ENCODE results near the gene C2CD4B.
A peak's percentile ranks its signal among the peaks of the same experiment; 100 is the strongest.

The C2CD4B gene, protein sequence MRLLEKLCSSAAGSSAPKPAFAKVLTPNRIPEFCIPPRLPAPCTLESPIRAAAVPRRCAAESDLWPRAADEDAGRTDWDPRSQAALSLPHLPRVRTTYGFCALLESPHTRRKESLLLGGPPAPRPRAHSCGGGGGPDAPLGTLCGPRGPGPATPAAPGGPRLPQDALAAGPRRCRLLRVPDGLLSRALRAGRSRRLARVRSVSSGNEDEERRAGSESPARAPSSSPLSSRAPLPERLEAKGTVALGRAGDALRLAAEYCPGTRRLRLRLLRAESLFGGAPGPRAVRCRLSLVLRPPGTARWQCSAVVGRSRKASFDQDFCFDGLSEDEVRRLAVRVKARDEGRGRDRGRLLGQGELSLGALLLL

DNA sequence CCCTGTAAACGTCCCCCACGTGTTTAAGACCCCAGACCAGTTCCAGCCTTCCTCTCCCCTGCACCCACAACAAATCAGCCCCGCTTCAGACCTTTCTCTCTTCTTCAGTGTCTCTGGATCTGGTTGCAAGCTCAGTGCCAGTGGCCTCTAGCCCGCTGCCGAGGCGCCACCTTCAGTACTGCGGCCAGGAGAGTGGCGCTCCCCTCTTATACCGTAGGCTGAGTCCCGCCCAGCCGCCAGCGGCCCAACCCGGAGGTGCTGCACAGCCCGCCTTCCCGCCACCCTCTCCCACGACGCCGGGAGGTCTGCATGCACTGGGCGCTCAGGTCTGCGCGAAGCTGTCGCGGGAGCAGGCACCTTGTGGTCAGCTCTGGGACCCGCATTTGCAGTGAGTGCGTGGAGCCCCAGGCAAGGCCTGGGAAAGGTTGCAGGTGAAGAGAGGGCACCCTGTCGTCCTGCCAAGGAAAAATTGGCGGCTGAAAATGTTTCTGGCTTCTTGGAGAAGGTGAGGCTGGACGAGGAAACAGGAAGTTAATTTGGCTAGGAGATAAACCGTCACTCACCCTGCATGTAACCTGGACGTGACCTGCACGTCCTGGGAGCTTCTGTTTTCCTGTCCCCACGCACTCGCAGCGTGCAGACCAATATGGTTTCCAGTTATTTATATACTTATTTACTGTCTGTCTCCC is at the start of gene C2CD4B:
Gene C2CD4B (minus strand): TSS at position 182 of the 689 bp plus-strand sequence. CDS start 301 bp downstream, outside the sequence.
- no peak for DNase-seq

- no peak for DNase-seq
These were observed 47.7 kb upstream of the C2CD4B start for GRCh38 chr15:62212741-62213140.

DNA sequence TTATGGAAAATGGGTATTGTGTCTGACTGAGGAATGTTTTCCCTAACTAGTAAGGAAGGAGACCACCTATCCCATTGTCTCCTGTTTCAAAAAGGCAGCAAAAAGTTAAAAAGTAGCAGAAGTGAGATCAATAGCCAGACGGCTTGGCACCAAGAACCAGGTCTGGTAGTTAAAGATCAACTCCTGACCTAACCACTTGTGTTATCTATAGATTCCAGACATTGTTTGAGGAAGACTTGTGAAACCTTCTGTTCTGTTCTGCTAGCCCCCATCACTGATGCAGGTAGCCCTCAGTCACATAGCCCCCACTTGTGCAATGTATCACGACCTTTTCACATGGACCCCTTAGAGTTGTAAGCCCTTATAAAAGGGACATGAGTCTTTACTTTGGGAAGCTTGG is 46.3 kb upstream of the C2CD4B start:
- DNase-seq, result no peak

GRCh38 chr15:62209821-62210220 is 44.7 kb upstream of the C2CD4B start:
- DNase-seq, result no peak

GRCh38 chr15:62209322-62209721 is 44.2 kb upstream of the C2CD4B start:
- DNase-seq, result no peak

DNA sequence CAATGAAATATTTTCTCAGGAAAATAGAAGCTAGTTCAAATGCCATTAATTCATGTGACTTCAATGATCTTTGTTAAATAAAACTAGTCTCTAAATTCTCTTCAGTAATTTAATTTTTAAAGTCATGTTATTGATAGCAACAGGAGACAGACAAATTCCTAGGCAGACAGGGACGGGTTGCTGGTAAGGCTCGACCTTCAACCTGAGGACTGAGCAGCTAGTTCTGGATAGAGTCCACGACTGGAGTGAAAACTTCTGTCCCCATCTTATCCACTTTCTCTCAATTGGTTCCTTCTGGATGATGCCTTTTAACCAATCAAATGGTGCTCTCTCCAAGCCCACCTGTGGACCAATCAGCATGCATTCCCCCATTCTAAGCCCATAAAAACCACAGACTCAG is 43.8 kb upstream of the C2CD4B start:
- DNase-seq, result no peak

GRCh38 chr15:62208367-62208766 is 43.3 kb upstream of the C2CD4B start:
- no peak for DNase-seq

DNA sequence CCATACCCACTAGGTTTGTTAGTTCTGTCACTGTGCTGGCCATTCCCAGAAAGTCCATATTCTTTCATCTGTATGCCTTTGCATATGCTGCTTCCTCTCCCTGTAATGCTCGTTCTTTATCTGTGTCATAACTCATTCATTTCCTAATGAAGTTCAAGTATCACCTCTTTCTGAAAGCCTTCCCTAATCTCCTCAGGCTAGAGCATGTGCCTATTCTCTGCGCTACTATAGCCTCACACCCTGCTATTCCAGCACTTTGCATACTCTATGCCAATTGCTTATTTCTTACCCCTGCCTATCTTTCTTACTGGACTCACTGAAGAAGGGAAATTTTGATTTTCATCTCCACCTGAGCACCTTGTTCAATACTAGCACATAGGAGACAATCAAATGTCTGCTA is 25.6 kb upstream of the C2CD4B start:
- no peak for DNase-seq

DNA sequence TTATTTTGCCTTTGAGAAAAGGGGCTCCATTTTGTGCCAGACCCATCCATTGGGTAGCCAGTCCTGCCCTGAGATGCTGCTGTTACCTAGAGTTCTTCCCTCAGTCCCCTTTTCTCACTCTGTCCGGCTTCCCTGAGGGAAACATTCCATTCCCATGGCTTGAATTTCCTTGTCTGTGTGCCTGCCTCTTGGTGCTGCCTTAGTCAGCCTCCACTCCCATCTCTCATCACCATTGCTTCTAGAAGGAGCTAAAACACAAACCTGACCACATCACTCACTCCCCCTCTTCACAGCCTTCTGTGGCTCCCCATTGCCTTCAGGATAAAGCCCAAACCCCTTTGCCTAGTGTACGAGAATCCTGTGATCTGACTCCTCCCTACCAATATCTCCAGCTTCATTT is 25.2 kb upstream of the C2CD4B start:
- no peak for DNase-seq

DNA sequence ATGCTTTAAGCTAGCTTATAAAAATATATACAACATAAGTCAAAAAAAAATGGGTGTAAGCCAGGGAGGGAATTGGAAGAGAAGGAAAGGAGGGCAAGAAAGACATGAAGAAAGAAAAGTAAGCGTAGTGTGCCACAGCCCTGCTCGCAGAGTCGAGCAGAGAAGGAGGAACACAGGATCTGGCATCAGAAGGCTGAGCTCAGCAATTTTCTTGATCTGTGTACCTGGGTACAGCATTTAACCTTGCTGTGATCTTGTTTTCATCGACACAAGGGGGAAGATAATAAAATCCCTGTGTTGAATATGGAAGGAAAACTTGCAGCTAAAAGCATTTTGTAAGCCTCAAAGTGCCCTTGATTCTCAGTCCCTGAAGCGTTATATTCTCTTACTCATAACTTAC is 23.7 kb upstream of the C2CD4B start:
- no peak for DNase-seq

DNA sequence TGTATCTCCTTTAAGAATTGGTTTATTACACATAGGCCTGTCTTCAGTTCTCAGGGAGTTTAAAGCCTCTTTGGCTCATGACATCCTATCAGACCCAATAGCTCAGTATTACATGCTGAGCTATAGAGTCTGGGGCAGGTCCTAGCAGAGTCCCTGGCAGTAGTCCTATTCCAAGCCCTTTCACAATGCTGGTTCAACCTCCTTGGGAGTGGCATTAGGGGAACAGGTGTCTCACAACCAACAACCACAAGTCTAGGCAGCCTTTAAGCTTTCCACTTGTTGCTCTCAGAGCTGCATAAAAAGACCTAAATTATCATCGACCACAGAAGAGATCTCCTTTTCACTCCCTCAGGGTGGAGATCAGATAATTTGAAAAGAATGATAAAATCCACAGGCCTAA is 22.8 kb upstream of the C2CD4B start:
- no peak for DNase-seq

- no peak for DNase-seq
These were observed 22.3 kb upstream of the C2CD4B start for GRCh38 chr15:62187425-62187824.

- no peak for DNase-seq
These were observed 21.5 kb upstream of the C2CD4B start for GRCh38 chr15:62186578-62186977.

- no peak for DNase-seq
These were observed 18.0 kb upstream of the C2CD4B start for GRCh38 chr15:62183130-62183529.

- no peak for DNase-seq
These were observed 8.1 kb upstream of the C2CD4B start for GRCh38 chr15:62173215-62173614.

- no peak for DNase-seq
These were observed 6.8 kb upstream of the C2CD4B start for GRCh38 chr15:62171882-62172281.

GRCh38 chr15:62165793-62166375 is 799 bp upstream of the C2CD4B start:
- DNase-seq, result no peak

DNA sequence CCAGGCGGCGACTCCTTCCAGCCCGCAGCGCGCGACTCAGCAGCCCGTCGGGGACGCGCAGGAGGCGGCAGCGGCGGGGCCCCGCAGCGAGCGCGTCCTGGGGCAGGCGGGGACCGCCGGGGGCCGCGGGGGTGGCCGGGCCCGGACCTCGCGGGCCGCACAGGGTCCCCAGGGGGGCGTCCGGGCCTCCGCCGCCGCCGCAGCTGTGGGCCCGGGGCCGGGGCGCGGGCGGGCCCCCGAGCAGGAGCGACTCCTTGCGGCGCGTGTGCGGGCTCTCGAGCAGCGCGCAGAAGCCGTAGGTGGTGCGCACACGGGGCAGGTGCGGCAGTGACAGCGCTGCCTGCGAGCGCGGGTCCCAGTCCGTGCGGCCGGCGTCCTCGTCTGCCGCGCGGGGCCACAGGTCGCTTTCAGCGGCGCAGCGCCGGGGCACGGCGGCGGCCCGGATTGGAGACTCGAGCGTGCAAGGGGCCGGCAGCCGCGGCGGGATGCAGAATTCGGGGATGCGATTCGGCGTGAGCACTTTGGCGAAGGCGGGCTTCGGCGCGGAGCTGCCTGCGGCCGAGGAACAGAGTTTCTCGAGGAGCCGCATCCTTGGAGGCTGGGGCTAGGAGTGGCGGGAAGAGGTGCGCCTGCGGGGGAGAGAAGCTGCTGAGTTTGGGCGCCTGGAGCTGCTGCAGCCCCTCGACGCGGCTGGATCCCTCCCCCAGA is 535 bp downstream of the C2CD4B start:
- DNase-seq, result peak; percentile 16

- DNase-seq, result no peak
These were observed 1.1 kb downstream of the C2CD4B start for GRCh38 chr15:62164014-62164395.

GRCh38 chr15:62163397-62164013 is 1.6 kb downstream of the C2CD4B start:
- DNase-seq, result no peak

DNA sequence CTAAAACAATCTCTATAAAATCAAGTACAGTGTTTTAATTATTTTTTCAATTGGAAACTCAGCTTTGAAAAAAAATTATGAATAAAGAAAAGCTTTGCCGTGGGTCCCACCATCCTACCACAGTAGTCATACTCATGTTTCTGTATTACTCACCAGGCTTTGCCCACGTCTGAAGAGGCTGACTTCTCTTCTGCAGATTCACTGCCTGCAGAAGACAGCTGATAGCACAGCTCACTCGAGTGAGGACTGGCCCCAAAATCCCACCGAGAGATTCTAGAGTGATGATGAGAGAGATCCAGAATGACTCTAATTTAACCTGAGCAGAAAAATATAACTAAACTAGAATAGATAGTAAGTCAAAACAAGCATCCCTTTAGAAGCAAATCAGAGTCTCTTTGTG is 11.9 kb downstream of the C2CD4B start:
- DNase-seq, result no peak

DNA sequence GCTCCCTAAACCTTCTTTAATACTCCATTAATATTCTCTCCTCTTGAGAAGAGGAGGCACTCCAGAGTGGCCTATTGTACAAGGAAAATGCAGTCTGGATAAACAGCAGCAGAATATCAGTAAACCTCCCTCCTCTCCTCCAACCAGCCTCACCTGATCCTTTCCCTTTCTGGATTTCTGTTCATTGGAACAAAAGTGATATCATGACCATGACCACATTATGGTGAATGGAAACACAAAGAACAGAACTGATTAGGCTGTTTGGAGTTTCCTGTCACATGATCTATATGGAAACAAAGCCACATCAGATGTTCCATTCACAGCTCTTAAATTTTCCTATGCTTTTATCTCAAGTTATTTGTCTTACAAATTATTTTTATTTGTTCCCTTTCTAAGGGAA is 14.6 kb downstream of the C2CD4B start:
- DNase-seq, result no peak

GRCh38 chr15:62149729-62150128 is 15.4 kb downstream of the C2CD4B start:
- DNase-seq, result no peak
